HG02973 (cell line): ENCODE measurements around the gene PCDHGA5.
"Not testable (repeated sequence)": the region's sequence is repeated elsewhere in the genome, so short reads cannot be mapped to it uniquely, and the experiment has no call there.

Source experiments
- ATAC-seq: cut with Tn5 transposase; IDR thresholded peaks from one replicate; pipeline ENCODE4 v1.9.1; 2021; ENCODE audit warnings: moderate library complexity; ENCODE audit not compliant: unreplicated experiment

PCDHGA5 gene

DNA sequence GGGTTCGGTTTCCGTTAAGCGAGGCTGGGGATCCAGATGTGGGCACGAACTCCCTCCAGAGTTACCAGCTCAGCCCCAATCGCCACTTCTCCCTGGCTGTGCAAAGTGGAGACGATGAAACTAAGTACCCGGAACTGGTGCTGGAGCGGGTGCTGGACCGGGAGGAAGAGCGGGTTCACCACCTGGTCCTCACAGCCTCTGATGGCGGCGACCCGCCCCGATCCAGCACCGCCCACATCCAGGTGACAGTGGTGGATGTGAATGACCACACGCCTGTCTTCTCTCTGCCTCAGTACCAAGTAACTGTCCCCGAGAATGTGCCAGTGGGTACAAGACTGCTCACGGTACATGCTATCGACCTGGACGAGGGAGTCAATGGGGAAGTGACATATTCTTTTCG lies 19.4 kb downstream of the PCDHGA5 start:
- no peak for ATAC-seq

DNA sequence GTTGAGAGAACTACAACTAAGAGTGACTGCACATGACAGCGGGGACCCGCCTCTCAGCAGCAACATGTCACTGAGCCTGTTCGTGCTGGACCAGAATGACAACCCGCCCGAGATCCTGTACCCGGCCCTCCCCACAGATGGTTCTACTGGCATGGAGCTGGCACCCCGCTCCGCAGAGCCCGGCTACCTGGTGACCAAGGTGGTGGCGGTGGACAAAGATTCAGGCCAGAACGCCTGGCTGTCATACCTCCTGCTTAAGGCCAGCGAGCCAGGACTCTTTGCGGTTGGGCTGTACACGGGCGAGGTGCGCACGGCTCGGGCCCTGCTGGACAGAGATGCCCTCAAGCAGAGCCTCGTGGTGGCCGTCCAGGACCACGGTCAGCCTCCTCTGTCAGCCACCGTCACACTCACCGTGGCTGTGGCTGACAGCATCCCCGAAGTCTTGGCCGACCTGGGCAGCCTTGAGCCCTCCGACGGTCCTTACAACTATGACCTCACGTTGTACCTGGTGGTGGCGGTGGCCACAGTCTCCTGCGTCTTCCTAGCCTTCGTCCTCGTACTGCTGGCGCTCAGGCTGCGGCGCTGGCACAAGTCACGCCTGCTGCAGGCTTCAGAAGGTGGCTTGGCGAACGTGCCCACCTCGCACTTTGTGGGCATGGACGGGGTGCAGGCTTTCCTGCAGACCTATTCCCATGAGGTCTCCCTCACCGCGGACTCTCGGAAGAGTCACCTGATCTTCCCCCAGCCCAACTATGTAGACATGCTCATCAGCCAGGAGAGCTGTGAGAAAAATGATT lies 20.7 kb downstream of the PCDHGA5 start:
- ATAC-seq = no peak

DNA sequence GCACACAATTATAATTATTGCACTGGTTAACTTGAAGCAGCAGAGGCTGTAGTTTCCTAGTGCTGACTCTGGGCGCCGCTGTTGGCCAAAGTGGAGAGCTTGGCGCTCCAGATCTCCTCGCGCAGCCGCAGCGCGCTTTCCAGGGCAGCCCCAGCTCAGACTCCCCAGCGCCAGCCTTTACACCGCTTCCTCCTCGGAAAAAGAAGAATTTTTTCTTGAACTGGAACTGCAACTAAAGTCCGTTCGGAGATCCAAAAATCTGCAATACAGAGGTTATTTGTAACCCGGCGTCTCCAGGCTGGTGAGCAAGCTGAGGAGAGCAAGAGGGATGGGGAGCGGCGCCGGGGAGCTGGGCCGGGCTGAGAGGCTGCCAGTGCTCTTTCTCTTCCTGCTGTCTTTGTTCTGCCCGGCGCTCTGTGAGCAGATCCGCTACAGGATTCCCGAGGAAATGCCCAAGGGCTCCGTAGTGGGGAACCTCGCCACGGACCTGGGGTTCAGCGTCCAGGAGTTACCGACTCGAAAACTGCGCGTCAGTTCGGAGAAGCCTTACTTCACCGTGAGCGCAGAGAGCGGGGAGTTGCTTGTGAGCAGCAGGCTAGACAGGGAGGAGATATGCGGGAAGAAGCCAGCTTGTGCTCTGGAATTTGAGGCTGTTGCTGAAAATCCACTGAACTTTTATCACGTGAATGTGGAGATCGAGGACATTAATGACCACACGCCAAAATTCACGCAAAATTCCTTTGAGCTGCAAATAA lies 23.8 kb downstream of the PCDHGA5 start, which contains the start of gene PCDHGB4:
Gene PCDHGB4, plus strand, starts transcription at position 142 of the 755 bp plus-strand sequence. Its CDS starts 187 bp downstream, at position 329.
- peak; percentile 89 for ATAC-seq

DNA sequence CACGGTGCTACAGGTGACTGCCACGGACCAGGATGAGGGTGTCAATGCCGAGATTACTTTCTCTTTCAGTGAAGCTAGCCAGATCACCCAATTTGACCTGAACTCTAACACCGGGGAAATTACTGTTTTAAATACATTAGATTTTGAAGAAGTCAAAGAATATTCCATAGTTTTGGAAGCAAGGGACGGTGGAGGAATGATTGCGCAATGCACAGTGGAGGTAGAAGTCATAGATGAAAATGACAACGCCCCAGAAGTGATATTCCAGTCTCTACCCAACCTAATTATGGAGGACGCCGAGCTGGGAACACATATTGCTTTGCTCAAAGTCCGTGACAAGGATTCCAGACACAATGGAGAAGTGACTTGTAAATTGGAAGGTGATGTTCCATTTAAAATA lies 24.7 kb downstream of the PCDHGA5 start:
- ATAC-seq = no peak

DNA sequence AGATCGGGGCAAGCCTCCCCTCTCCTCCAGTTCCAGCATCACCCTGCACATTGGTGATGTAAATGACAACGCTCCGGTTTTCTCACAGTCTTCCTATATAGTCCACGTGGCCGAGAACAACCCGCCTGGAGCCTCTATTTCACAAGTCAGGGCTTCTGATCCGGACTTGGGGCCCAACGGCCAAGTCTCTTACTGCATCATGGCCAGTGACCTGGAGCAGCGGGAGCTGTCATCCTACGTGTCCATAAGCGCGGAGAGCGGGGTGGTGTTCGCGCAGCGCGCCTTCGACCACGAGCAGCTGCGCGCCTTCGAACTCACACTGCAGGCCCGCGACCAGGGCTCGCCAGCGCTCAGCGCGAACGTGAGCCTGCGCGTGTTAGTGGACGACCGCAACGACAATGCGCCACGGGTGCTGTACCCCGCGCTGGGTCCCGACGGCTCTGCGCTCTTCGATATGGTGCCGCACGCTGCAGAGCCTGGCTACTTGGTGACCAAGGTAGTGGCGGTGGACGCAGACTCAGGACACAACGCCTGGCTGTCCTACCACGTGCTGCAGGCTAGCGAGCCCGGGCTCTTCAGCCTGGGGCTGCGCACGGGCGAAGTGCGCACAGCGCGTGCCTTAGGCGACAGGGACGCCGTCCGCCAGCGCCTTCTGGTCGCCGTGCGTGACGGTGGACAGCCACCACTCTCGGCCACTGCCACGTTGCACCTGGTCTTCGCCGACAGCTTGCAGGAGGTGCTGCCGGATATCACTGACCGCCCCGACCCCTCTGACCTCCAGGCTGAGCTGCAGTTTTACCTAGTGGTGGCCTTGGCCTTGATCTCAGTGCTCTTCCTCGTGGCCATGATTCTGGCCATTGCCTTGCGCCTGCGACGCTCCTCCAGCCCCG lies 25.4 kb downstream of the PCDHGA5 start:
- no peak for ATAC-seq

DNA sequence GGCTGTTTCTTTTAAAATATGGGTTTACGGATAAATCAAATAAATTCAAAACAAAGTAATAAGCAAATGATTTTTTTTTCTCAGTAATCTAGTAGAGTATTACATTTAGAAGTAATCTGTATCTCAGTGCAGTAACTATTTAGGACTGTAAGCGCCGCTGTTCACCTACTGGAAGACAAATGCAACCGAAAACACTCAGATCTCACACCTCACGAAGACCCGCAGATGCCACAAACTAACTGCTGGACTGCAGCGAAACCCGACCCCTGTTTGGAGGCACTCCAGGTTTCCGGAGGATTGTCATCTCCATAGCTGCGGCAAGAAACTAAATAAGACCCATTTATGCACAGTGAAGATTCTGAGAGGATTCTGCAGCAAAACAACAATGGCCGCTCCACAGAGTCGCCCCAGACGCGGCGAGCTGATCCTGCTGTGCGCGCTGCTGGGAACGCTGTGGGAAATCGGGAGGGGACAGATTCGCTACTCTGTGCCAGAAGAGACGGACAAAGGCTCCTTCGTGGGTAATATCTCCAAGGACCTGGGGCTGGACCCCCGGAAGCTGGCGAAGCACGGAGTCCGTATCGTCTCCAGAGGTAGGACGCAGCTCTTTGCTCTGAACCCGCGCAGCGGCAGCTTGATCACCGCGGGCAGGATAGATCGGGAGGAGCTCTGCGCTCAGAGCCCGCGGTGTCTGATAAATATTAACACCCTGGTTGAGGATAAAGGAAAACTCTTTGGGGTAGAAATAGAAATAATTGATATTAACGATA lies 28.7 kb downstream of the PCDHGA5 start, which contains the start of gene PCDHGA8:
Gene PCDHGA8, plus strand, starts transcription at position 205 of the 770 bp plus-strand sequence. Its CDS starts 181 bp downstream, at position 386.
- ATAC-seq = no peak

DNA sequence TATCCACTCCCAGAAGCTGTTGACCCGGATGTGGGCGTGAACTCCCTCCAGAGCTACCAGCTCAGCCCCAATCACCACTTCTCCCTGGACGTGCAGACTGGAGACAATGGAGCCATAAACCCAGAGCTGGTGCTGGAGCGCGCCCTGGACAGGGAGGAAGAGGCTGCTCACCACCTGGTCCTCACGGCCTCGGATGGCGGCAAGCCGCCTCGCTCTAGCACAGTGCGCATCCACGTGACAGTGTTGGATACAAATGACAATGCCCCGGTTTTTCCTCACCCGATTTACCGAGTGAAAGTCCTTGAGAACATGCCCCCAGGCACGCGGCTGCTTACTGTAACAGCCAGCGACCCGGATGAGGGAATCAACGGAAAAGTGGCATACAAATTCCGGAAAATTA lies 29.3 kb downstream of the PCDHGA5 start:
- no peak for ATAC-seq

DNA sequence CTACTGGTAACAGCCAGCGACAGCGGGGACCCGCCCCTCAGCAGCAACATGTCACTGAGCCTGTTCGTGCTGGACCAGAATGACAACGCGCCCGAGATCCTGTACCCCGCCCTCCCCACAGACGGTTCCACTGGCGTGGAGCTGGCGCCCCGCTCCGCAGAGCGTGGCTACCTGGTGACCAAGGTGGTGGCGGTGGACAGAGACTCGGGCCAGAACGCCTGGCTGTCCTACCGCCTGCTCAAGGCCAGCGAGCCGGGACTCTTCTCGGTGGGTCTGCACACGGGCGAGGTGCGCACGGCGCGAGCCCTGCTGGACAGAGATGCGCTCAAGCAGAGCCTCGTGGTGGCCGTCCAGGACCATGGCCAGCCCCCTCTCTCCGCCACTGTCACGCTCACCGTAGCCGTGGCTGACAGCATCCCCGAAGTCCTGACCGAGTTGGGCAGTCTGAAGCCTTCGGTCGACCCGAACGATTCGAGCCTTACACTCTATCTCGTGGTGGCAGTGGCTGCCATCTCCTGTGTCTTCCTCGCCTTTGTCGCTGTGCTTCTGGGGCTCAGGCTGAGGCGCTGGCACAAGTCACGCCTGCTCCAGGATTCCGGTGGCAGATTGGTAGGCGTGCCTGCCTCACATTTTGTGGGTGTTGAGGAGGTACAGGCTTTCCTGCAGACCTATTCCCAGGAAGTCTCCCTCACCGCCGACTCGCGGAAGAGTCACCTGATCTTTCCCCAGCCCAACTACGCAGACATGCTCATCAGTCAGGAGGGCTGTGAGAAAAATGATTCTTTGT lies 30.6 kb downstream of the PCDHGA5 start:
- not testable (repeated sequence) for ATAC-seq

DNA sequence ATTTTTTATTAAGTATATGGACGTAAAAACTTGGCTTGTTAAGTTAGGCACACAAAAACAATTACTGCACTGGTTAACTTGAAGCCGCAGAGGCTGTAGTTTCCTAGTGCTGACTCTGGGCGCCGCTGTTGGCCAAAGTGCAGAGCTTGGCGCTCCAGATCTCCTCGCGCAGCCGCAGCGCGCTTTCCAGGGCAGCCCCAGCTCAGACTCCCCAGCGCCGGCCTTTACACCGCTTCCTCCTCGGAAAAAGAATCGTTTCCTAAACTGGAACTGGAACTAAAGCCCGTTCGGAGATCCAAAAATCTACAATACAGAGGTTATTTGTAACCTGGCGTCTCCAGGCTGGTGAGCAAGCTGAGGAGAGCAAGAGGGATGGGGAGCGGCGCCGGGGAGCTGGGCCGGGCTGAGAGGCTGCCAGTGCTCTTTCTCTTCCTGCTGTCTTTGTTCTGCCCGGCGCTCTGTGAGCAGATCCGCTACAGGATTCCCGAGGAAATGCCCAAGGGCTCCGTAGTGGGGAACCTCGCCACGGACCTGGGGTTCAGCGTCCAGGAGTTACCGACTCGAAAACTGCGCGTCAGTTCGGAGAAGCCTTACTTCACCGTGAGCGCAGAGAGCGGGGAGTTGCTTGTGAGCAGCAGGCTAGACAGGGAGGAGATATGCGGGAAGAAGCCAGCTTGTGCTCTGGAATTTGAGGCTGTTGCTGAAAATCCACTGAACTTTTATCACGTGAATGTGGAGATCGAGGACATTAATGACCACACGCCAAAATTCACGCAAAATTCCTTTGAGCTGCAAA lies 34.0 kb downstream of the PCDHGA5 start, which contains the start of gene PCDHGB5:
Gene PCDHGB5, plus strand, starts transcription at position 192 of the 796 bp plus-strand sequence. Its CDS starts 181 bp downstream, at position 373.
- ATAC-seq = peak; percentile 99

DNA sequence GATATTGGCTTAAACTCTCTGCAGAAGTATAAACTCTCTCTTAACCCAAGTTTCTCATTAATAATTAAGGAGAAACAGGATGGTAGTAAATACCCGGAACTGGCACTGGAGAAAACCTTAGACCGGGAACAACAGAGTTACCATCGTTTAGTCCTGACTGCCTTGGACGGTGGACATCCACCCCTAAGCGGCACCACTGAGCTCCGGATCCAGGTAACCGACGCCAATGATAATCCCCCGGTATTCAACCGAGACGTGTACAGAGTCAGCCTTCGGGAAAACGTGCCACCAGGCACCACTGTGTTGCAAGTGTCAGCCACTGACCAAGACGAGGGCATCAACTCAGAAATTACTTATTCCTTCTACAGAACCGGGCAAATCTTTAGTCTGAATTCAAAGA lies 34.6 kb downstream of the PCDHGA5 start:
- no peak for ATAC-seq

DNA sequence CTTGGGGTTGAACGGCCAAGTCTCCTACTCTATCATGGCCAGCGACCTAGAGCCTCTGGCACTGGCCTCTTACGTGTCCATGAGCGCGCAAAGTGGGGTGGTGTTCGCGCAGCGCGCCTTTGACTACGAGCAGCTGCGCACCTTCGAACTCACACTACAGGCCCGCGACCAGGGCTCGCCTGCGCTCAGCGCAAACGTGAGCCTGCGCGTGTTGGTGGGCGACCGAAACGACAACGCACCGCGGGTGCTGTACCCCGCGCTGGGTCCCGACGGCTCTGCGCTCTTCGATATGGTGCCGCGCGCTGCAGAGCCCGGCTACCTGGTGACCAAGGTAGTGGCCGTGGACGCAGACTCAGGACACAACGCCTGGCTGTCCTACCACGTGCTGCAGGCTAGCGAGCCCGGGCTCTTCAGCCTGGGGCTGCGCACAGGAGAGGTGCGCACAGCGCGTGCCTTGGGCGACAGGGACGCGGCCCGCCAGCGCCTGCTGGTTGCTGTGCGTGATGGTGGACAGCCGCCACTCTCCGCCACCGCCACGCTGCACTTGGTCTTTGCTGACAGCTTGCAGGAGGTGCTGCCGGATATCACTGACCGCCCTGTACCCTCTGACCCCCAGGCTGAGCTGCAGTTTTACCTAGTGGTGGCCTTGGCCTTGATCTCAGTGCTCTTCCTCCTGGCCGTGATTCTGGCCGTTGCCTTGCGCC lies 35.7 kb downstream of the PCDHGA5 start:
- no peak for ATAC-seq

DNA sequence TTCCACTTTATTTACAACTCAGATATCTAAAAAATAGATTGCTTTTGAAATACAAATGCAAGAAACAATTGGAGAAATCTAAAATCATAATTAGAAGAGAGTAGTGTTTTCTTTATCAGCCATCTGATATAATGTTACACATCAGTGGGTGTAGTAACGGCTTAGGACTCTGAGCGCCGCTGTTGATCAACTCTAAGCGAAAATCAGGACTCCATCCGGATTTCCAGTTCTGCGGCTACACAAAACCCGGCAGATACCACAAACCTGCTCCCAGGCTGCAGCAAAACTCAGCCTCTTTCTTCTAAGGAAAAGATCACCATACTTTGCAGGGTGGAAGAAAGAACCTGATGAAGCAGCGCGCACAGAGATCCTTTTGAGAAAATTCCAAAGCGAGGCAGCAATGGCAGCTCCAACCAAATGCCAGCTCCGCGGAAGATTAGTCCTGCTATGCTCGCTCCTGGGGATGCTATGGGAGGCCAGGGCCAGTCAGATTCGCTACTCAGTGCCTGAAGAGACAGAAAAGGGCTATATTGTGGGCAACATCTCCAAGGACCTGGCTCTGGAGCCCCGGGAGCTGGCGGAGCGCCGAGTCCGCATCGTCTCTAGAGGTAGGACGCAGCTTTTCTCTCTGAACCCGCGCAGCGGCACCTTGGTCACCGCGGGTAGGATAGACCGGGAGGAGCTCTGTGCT lies 38.7 kb downstream of the PCDHGA5 start, which contains the start of gene PCDHGA9:
Gene PCDHGA9, plus strand, starts transcription at position 226 of the 691 bp plus-strand sequence. Its CDS starts 175 bp downstream, at position 401.
- no peak for ATAC-seq

DNA sequence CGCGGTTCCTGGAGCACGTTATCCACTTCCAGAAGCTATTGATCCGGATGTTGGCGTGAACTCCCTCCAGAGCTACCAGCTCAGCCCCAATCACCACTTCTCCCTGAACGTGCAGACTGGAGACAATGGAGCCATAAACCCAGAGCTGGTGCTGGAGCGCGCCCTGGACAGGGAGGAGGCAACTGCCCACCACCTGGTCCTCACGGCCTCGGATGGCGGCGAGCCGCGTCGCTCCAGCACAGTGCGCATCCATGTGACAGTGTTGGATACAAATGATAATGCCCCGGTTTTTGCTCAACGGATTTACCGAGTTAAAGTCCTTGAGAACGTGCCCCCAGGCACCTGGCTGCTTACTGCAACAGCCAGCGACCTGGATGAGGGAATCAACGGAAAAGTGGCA lies 39.4 kb downstream of the PCDHGA5 start:
- ATAC-seq = no peak

DNA sequence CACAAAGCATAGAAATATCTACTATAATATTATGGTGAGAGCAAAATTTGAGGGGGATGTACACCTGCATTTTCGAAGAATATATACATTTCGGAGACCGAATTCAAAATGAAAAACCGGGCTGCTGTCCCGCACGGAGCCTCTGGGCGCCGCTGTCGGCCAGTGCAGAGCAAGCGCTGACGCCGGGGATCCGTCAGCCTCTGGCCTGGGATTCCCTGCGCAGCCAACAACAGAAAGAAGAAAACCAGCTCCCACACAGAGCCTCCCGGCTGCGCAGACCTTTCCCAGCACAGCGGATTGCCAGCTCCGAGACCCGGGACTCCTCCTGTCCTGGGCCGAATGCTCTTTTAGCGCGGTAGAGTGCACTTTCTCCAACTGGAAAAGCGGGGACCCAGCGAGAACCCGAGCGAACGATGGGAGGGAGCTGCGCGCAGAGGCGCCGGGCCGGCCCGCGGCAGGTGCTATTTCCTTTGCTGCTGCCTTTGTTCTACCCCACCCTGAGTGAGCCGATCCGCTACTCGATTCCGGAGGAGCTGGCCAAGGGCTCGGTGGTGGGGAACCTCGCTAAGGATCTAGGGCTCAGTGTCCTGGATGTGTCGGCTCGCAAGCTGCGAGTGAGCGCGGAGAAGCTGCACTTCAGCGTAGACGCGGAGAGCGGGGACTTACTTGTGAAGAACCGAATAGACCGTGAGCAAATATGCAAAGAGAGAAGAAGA lies 44.0 kb downstream of the PCDHGA5 start, which contains the start of gene PCDHGB6:
Gene PCDHGB6, plus strand, starts transcription at position 232 of the 716 bp plus-strand sequence. Its CDS starts 182 bp downstream, at position 414.
- ATAC-seq = peak; percentile 77

DNA sequence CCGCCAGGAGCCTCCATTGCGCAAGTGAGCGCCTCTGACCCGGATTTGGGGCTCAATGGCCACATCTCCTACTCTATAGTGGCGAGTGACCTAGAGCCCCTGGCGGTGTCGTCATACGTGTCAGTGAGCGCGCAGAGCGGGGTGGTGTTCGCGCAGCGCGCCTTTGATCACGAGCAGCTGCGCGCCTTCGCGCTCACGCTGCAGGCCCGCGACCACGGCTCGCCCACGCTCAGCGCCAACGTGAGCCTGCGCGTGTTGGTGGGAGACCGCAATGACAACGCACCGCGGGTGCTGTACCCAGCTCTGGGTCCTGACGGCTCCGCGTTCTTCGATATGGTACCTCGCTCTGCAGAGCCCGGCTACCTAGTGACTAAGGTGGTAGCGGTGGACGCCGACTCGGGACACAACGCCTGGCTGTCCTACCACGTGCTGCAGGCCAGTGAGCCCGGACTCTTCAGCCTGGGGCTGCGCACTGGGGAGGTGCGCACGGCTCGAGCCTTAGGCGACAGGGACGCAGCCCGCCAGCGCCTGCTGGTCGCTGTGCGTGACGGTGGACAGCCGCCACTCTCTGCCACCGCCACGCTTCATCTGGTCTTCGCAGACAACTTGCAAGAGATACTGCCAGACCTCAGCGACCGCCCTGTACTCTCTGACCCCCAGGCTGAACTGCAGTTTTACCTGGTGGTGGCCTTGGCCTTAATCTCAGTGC lies 45.8 kb downstream of the PCDHGA5 start:
- no peak for ATAC-seq

DNA sequence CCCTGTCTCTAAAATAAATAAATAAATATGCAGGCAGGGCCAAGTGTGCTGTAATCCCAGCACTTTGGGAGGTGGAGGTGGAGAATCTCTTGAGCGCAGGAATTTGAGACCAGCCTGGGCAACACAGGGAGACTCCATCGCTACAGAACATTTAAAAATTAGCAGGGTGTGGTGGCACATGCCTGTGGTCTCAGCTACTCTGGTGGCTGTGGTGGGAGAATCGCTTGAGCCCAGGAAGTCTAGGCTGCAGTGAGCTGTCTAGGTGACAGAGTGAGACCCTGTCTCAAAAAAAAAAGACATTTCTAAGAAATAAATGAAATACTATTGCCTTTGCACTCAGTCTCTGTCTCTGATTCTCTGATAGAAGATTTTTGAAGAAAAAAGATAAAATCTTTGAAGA lies 47.6 kb downstream of the PCDHGA5 start:
- ATAC-seq = no peak
